Left lung (tissue), 10 donors: ENCODE data around the gene PAX4. TPM values are rescaled to one million over a fixed set of nuclear protein-coding genes. Genes with fewer than 3 reads are reported as not detected.

Experiments used
- ATAC-seq: fragments of 200-7000 bp; cut with Tn5 transposase; one replicate; pipeline ENCODE4 v1.9.1; 2020; ENCODE audit warnings: moderate library complexity
- DNase-seq, 4 donors: peaks; one replicate each; pipeline ENCODE4 v3.0.0-alpha.2; 2013 to 2020
- H3K27ac ChIP-seq, 2 donors: fragments of 200-600 bp; sonication (generic) in 1 of 2; one replicate each; pipeline versions ENCODE4 v1.5.0 to v1.8.0; 2020 to 2021
- H3K27me3 ChIP-seq, 2 donors: fragments of 200-600 bp; sonication (generic) in 1 of 2; one replicate each; pipeline versions ENCODE4 v1.5.0 to v1.8.0; 2020 to 2021
- H3K36me3 ChIP-seq, 2 donors: fragments of 200-600 bp; sonication (generic) in 1 of 2; one replicate each; pipeline versions ENCODE4 v1.5.0 to v1.8.0; 2020 to 2021
- H3K4me1 ChIP-seq, 2 donors: fragments of 200-600 bp; one replicate each; pipeline ENCODE4 v1.8.0; 2021
- H3K4me3 ChIP-seq, 2 donors: fragments of 200-600 bp; sonication (generic) in 1 of 2; one replicate each; pipeline versions ENCODE4 v1.5.0 to v1.8.0; 2020 to 2021; ENCODE audit warnings: mild to moderate bottlenecking in 1 of 2
- H3K9me3 ChIP-seq, 2 donors: fragments of 200-600 bp; sonication (generic) in 1 of 2; one replicate each; pipeline versions ENCODE4 v1.5.0 to v1.8.0; 2020 to 2021
- CTCF ChIP-seq, 2 donors: fragments of 200-600 bp; sonication (generic) in 1 of 2; IDR thresholded peaks; one replicate each; pipeline versions ENCODE4 v1.5.0 to v1.8.0; 2021; ENCODE audit warnings: antibody characterized with exemption in 2 of 2
- intact Hi-C, 2 donors: fragments of 100-400 bp; cut with DNase I; formaldehyde crosslinking; loops; one replicate each; pipeline versions ENCODE4 v1.11.2 to v1.14.2; 2022
- polyA plus RNA-seq, 6 donors: library from polyadenylated mRNA; unstranded; fragments of 120-200 nt; gene quantifications; one replicate each; pipeline ENCODE4 v1.2.1, GENCODE V29; 2013; ENCODE audit not compliant: insufficient read length in 6 of 6
- total RNA-seq, 2 donors: library from RNA; stranded (reverse); fragmentation: NEBNext Ultra II Directional; extraction: Animal tissue kit (Norgen Biotek cat#: 25700); gene quantifications; one replicate each; pipeline ENCODE4 v1.2.1, GENCODE V29; 2021
- donor health status: DM: no; HTN: yes; CAD: no.
- donor health status: DM: no; HTN: no; CAD: no.

The PAX4 gene
- total and polyA plus RNA-seq, 8 donors: not detected

DNA sequence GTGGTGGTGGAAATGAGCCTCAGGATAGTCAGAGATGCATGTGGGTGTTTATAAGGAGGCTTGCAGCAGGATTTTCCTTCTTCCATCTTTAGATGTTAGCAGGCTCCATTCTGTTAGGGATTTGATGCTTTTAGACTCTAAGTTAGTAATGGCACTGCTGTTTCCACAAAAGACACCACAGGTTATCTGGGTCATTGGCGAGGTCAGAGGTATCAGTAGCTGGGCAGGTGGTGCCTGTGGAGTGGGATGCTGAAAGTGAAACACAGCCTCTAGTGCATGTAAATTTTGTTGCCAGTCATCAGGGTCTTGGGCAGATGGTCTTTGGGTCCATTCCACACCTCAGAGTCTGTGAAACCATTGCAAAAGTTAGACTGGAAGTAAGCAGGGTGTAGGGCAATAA is 833 bp upstream of the PAX4 start:
- peaks cover 17 to 86% of the 10 kb centered on the region in 2 donors for H3K27me3 ChIP-seq
- no peak for TF ChIP-seq CTCF (IDR thresholded peaks at IDR 0.05)
- intact Hi-C loops: no loop called here

GRCh38 chr7:127616724-127617123 is 1.2 kb downstream of the PAX4 start:
- ATAC-seq: no peak
- Histone ChIP-seq H3K27me3 (peaks cover 17 to 83% of the 10 kb centered on the region in 2 donors), H3K4me1 (no peaks in the 10 kb centered on the region), H3K9me3 (no peaks in the 10 kb centered on the region), H3K27ac (no peak overlapping the region), H3K36me3 (no peaks in the 10 kb centered on the region), H3K4me3 (no peak overlapping the region)
- no peak for DNase-seq
- TF ChIP-seq CTCF (IDR thresholded peaks at IDR 0.05): no peak
- intact Hi-C loops: no loop called here

More for the DNA sequence above, 833 bp upstream of the PAX4 start:
- no peak overlapping the region for H3K27ac ChIP-seq
- H3K4me1 ChIP-seq: no peaks in the 10 kb centered on the region
- no peak for DNase-seq
- no peaks in the 10 kb centered on the region for H3K9me3 ChIP-seq
- no peaks in the 10 kb centered on the region for H3K36me3 ChIP-seq
- H3K4me3 ChIP-seq: no peak overlapping the region
- no peak for ATAC-seq

DNA sequence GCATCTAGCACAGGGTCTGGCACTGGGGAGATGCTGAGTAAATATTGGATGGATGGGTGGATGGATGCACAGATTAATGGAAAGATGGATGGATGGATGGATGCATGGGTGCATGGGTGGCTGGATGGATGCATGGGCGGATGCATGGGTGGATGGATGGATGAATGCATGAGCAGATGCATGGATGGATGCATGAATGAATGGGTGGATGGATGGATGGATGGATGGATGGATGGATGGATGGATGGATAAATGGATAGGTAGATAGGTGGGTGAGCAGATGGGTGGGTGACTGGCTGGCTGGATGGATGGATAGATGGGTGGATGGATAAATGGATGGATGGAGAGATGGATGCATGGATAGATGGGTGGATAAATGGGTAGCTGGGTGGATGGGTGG is 5.7 kb downstream of the PAX4 start:
- intact Hi-C loops: no loop called here
- no peak for DNase-seq
- no peaks in the 10 kb centered on the region for H3K36me3 ChIP-seq

DNA sequence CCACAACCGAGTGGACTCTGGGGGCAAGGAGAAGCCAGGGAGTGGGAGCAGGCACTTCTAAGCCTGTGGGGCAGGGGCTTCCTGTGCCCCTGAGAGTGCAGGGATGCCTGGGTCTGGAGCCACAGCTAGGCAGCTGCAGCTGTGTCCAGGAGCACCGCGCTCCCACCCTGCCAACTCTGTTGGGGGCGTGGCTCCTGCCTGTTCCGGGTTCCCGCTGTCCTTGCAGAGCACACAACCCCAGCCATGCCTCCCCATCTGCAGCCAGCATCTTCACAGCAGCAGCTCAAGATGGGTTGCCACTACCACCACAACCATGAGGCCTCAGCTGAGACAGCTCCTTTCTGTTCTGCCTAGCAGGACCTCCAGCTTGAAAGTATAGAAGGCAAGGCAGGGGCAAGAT is 8.6 kb downstream of the PAX4 start:
- Histone ChIP-seq H3K27me3 (peaks cover 0 to 11% of the 10 kb centered on the region in 2 donors), H3K4me1 (no peaks in the 10 kb centered on the region), H3K4me3 (no peak overlapping the region), H3K9me3 (peaks cover 0 to 18% of the 10 kb centered on the region in 2 donors), H3K36me3 (no peaks in the 10 kb centered on the region), H3K27ac (no peak overlapping the region)
- TF ChIP-seq CTCF (IDR thresholded peaks at IDR 0.05): no peak
- intact Hi-C loops: no loop called here
- no peak for DNase-seq
- no peak for ATAC-seq

More for the DNA sequence above, 5.7 kb downstream of the PAX4 start:
- Histone ChIP-seq H3K4me1 (no peaks in the 10 kb centered on the region), H3K4me3 (no peak overlapping the region), H3K9me3 (peaks cover 0 to 18% of the 10 kb centered on the region in 2 donors), H3K27ac (no peak overlapping the region), H3K27me3 (peaks cover 0 to 39% of the 10 kb centered on the region in 2 donors)
- no peak for ATAC-seq
- no peak for TF ChIP-seq CTCF (IDR thresholded peaks at IDR 0.05)

- Histone ChIP-seq H3K9me3 (peaks cover 0 to 18% of the 10 kb centered on the region in 2 donors), H3K36me3 (no peaks in the 10 kb centered on the region), H3K27me3 (peaks cover 0 to 4% of the 10 kb centered on the region in 2 donors), H3K4me1 (no peaks in the 10 kb centered on the region), H3K4me3 (no peak overlapping the region), H3K27ac (no peak overlapping the region)
- TF ChIP-seq CTCF (IDR thresholded peaks at IDR 0.05): no peak
- intact Hi-C loops: no loop called here
- DNase-seq (no peak), ATAC-seq (no peak)
Measured at GRCh38 chr7:127608446-127608845, 9.5 kb downstream of the PAX4 start.
